Thyroid gland (tissue), 4 donors: ENCODE measurements around the gene GLIPR1L1. TPM values are rescaled to one million over a fixed set of nuclear protein-coding genes. Genes with fewer than 3 reads are reported as not detected.

Experiments
- DNase-seq, 2 donors: peaks; one replicate each; pipeline ENCODE4 v3.0.0-alpha.2; 2019
- H3K27ac ChIP-seq, 3 donors: fragments of 200-600 bp; sonication (generic); 1 replicate in 2 of 3; 2 replicates in 1 of 3; pipeline ENCODE4 v1.5.1; 2016 to 2019; ENCODE audit warnings: mild to moderate bottlenecking in 1 of 3, moderate library complexity in 1 of 3
- H3K27me3 ChIP-seq: fragments of 200-600 bp; sonication (generic); one replicate; pipeline ENCODE4 v1.5.1; 2019
- H3K36me3 ChIP-seq, 2 donors: fragments of 200-600 bp; sonication (generic); one replicate each; pipeline ENCODE4 v1.5.1; 2016 to 2019
- H3K4me1 ChIP-seq, 2 donors: fragments of 200-600 bp; sonication (generic); one replicate each; pipeline ENCODE4 v1.5.1; 2017 to 2019
- H3K4me3 ChIP-seq, 3 donors: fragments of 200-600 bp; sonication (generic); replicated peaks in 1 of 3; 1 replicate in 2 of 3; 2 replicates in 1 of 3; pipeline ENCODE4 v1.5.1; 2016; ENCODE audit warnings: mild to moderate bottlenecking in 1 of 3
- H3K9me3 ChIP-seq: fragments of 200-600 bp; sonication (generic); one replicate; pipeline ENCODE4 v1.5.1; 2017
- POLR2A ChIP-seq, 2 donors: fragments of 450-650 bp; IDR thresholded peaks; one replicate each; pipeline ENCODE4 v1.6.1; 2017; ENCODE audit warnings: antibody characterized with exemption in 2 of 2, mild to moderate bottlenecking in 2 of 2, moderate library complexity in 1 of 2
- WGBS, 2 donors: methylation state at CpG; one replicate each; pipeline ENCODE4 v1.1.5; 2017; 5-methylcytosine and 5-hydroxymethylcytosine counted together
- intact Hi-C: fragments of 100-400 bp; cut with DNase I; formaldehyde crosslinking; loops from one replicate; pipeline ENCODE4 v1.15.1; 2023
- total RNA-seq, 4 donors: library from RNA; depleted of rRNA; stranded (reverse); fragments of >200 nt; gene quantifications; one replicate each; pipeline ENCODE4 v1.2.3, GENCODE V29; 2016
- TF ChIP-seq, protein P1 (sequence below), 6 experiments: fragments of 200-600 bp in 3 of 6; fragments of 450-650 bp in 3 of 6; sonication (generic) in 3 of 6; IDR thresholded peaks; one replicate each; pipeline ENCODE4 v1.5.1; 2016 to 2019; ENCODE audit warnings: antibody characterized with exemption in 6 of 6, mild to moderate bottlenecking in 2 of 6, inconsistent platforms in 1 of 6, moderate library complexity in 1 of 6

GLIPR1L1 gene
- total RNA-seq, 4 donors from 2014 or later, result not detected

DNA sequence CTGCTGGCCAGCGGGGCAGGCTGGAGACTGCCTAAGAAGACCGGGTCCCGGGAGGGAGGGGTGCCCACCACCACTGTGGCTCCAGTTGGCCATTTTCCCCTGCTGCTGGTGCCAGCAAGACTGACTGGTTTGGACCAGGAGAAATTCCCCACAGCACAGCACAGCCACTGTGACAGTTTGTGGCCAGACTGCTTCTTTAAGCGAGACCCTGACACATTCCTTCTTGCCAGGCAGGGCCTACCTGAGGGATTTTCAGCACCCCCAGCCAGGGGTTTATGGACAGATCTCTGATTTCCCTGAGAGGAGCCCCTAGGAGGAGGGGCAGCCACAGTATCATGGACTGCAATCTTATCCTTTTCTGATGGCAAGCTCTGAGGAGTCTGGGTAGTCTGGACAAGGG, 15.5 kb downstream of the GLIPR1L1 start:
- 86 to 95% methylated on average over 3 to 4 of the region's 4 CpGs for WGBS, 2 donors
- H3K36me3 ChIP-seq, result no peaks in the 10 kb centered on the region
- no peak overlapping the region for H3K27ac ChIP-seq
- H3K4me3 ChIP-seq, result no peak overlapping the region
- no peaks in the 10 kb centered on the region for H3K27me3 ChIP-seq
- no peaks in the 10 kb centered on the region for H3K9me3 ChIP-seq
- TF ChIP-seq POLR2A (IDR thresholded peaks at IDR 0.05), result no peak
- TF ChIP-seq, protein P1, sequence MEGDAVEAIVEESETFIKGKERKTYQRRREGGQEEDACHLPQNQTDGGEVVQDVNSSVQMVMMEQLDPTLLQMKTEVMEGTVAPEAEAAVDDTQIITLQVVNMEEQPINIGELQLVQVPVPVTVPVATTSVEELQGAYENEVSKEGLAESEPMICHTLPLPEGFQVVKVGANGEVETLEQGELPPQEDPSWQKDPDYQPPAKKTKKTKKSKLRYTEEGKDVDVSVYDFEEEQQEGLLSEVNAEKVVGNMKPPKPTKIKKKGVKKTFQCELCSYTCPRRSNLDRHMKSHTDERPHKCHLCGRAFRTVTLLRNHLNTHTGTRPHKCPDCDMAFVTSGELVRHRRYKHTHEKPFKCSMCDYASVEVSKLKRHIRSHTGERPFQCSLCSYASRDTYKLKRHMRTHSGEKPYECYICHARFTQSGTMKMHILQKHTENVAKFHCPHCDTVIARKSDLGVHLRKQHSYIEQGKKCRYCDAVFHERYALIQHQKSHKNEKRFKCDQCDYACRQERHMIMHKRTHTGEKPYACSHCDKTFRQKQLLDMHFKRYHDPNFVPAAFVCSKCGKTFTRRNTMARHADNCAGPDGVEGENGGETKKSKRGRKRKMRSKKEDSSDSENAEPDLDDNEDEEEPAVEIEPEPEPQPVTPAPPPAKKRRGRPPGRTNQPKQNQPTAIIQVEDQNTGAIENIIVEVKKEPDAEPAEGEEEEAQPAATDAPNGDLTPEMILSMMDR (IDR thresholded peaks at IDR 0.05), result no peak
- no peaks in the 10 kb centered on the region for H3K4me1 ChIP-seq
- no peak for DNase-seq
- intact Hi-C loops, result no loop called here

DNA sequence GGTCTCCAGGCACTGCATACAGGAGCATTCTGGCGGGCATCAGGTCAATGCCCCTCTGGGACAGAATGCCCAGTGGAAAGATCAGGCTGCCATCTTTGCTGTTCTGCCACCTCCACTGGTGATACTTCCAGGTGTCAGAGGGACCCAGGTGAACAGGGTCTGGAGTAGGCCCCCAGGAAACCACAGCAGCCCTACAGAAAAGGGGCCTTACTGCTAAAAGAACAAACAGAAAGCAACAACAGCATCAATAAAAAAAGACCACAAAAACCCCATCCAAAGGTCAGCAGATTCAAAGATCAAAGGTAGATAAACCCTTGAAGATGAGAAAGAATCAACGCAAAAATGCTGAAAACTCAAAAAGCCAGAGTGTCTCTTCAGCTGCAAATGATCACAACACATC, 15.9 kb downstream of the GLIPR1L1 start:
- DNase-seq, result no peak
- H3K27me3 ChIP-seq, result no peaks in the 10 kb centered on the region
- WGBS, 2 donors, result 85 to 89% methylated on average over 2 of the region's 2 CpGs
- no peaks in the 10 kb centered on the region for H3K4me1 ChIP-seq
- H3K36me3 ChIP-seq, result no peaks in the 10 kb centered on the region
- no peak overlapping the region for H3K27ac ChIP-seq
- no peak for TF ChIP-seq POLR2A (IDR thresholded peaks at IDR 0.05)
- TF ChIP-seq, protein P1 (IDR thresholded peaks at IDR 0.05), result no peak
- intact Hi-C loops, result no loop called here
- no peak overlapping the region for H3K4me3 ChIP-seq
- H3K9me3 ChIP-seq, result no peaks in the 10 kb centered on the region

DNA sequence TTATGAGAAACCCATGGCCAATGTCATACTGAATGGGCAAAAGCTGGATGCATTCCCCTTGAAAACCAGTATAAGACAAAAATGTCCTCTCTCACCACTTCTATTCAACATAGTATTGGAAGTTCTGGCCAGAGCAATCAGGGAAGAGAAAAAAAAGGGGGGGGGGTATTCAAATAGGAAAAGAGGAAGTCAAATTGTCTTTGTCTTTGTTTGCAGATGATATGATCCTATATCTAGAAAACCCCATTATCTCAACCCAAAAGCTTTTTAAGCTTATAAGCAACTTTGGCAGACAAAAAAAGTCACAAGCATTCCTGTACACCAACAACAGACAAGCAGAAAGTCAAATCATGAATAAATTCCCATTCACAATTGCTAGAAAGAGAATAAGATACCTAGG, 19.5 kb downstream of the GLIPR1L1 start:
- H3K27me3 ChIP-seq, result no peaks in the 10 kb centered on the region
- H3K27ac ChIP-seq, result no peak overlapping the region
- intact Hi-C loops, result no loop called here
- H3K4me1 ChIP-seq, result no peaks in the 10 kb centered on the region
- no peaks in the 10 kb centered on the region for H3K36me3 ChIP-seq
- no peaks in the 10 kb centered on the region for H3K9me3 ChIP-seq
- TF ChIP-seq POLR2A (IDR thresholded peaks at IDR 0.05), result no peak
- TF ChIP-seq, protein P1 (IDR thresholded peaks at IDR 0.05), result no peak
- H3K4me3 ChIP-seq, result no peak overlapping the region
- no peak for DNase-seq

DNA sequence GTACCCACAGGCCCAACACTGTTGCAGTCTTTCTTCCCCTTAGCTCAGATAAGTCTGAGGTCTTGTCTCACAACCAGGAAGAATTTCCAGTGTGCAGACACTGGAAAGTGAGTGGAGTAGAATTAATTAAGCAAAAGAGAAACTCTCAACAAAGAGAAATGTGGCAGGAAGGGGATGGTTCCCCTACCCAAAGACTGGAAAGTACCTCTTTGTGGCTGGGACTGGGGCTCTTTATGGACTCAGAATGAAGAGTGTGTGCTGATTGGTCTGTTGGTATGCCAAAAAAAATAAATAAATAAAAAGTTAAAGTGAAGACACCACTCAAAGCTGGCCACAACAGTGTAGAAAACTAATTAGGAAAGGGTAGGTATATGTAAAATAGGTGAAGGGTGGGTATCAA, 26.4 kb downstream of the GLIPR1L1 start:
- H3K36me3 ChIP-seq, result no peaks in the 10 kb centered on the region
- TF ChIP-seq, protein P1 (IDR thresholded peaks at IDR 0.05), result no peak
- no peak for TF ChIP-seq POLR2A (IDR thresholded peaks at IDR 0.05)
- H3K9me3 ChIP-seq, result no peaks in the 10 kb centered on the region
- no peak for DNase-seq
- H3K4me3 ChIP-seq, result no peak overlapping the region
- H3K27ac ChIP-seq, result no peak overlapping the region
- intact Hi-C loops, result no loop called here
- H3K27me3 ChIP-seq, result no peaks in the 10 kb centered on the region
- no peaks in the 10 kb centered on the region for H3K4me1 ChIP-seq

DNA sequence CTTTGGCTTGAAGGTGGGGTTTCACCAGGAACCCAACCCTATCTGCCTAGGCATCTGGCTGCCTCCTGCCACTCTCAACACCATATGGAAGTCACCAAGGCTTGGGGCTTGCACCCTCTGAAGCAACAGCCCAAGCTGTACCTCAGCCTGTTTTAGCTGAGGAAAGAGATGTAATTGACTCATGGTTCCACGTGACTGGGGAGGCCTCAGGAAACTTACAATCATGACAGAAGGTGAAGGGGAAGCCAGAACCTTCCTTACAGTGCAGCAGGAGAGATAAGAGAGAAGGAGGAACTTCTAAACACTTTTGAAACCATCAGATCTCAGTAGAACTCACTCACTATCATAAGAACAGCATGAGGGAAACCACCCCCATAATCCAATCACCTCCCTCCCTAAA, 26.9 kb downstream of the GLIPR1L1 start:
- Histone ChIP-seq H3K4me1 (no peaks in the 10 kb centered on the region), H3K27ac (no peak overlapping the region), H3K27me3 (no peaks in the 10 kb centered on the region), H3K36me3 (no peaks in the 10 kb centered on the region), H3K4me3 (no peak overlapping the region), H3K9me3 (no peaks in the 10 kb centered on the region)
- DNase-seq, result no peak
- intact Hi-C loops, result no loop called here
- WGBS, 2 donors, result 50 to 60% methylated on average over 1 of the region's 1 CpG
- TF ChIP-seq POLR2A (IDR thresholded peaks at IDR 0.05), result no peak
- TF ChIP-seq, protein P1 (IDR thresholded peaks at IDR 0.05), result no peak
